ELR (cell line): ENCODE measurements around the gene CEP83.
"Not testable (repeated sequence)": the region's sequence is repeated elsewhere in the genome, so short reads cannot be mapped to it uniquely, and the experiment has no call there.

ENCODE experiments used
- DNase-seq: peaks from one replicate; pipeline ENCODE4 v3.0.0-alpha.2; 2015; ENCODE audit warnings: low read depth

CEP83 gene

GRCh38 chr12:94379479-94380113, 80.1 kb downstream of the CEP83 start:
- no peak for DNase-seq

GRCh38 chr12:94377599-94377998, 82.1 kb downstream of the CEP83 start:
- no peak for DNase-seq

- no peak for DNase-seq
These were observed 85.5 kb downstream of the CEP83 start for GRCh38 chr12:94374124-94374523.

- no peak for DNase-seq
These were observed 87.2 kb downstream of the CEP83 start for GRCh38 chr12:94372461-94372860.

- no peak for DNase-seq
These were observed 97.0 kb downstream of the CEP83 start for GRCh38 chr12:94362653-94363052.

GRCh38 chr12:94359761-94360160, 99.9 kb downstream of the CEP83 start:
- no peak for DNase-seq

- DNase-seq = no peak
These were observed 106.5 kb downstream of the CEP83 start for GRCh38 chr12:94353130-94353529.

- no peak for DNase-seq
These were observed 119.1 kb downstream of the CEP83 start for GRCh38 chr12:94340573-94340972.

- no peak for DNase-seq
These were observed 121.5 kb downstream of the CEP83 start for GRCh38 chr12:94338006-94338794.

GRCh38 chr12:94336211-94336925, 123.3 kb downstream of the CEP83 start:
- DNase-seq = peak; percentile 32

GRCh38 chr12:94333396-94333795, 126.3 kb downstream of the CEP83 start:
- no peak for DNase-seq

GRCh38 chr12:94329366-94329765, 130.3 kb downstream of the CEP83 start:
- DNase-seq = no peak

GRCh38 chr12:94327809-94328208, 131.9 kb downstream of the CEP83 start:
- peak; percentile 20 for DNase-seq

- DNase-seq = peak; percentile 87
These were observed 132.9 kb downstream of the CEP83 start for GRCh38 chr12:94326727-94327126.

- DNase-seq = peak; percentile 3
These were observed 133.4 kb downstream of the CEP83 start for GRCh38 chr12:94326234-94326633.

GRCh38 chr12:94322346-94322745, 137.3 kb downstream of the CEP83 start:
- no peak for DNase-seq

- DNase-seq = no peak
These were observed 139.6 kb downstream of the CEP83 start for GRCh38 chr12:94320109-94320508.

GRCh38 chr12:94318181-94318580, 141.5 kb downstream of the CEP83 start:
- DNase-seq = no peak

- not testable (repeated sequence) for DNase-seq
These were observed 143.1 kb downstream of the CEP83 start for GRCh38 chr12:94316600-94316999.

GRCh38 chr12:94312378-94312777, 147.3 kb downstream of the CEP83 start:
- DNase-seq = no peak

GRCh38 chr12:94309373-94309772, 150.3 kb downstream of the CEP83 start:
- DNase-seq = no peak

GRCh38 chr12:94308612-94309011, 151.1 kb downstream of the CEP83 start:
- no peak for DNase-seq
